HepG2 (cell line): ENCODE measurements around the gene CGB3.

Experiments used
- ATF7 ChIP-seq, 2 experiments: fragments of 450-650 bp in 1 of 2; sonication (generic) in 1 of 2; formaldehyde crosslinking in 1 of 2; IDR thresholded peaks; 2 replicates each; pipeline versions ENCODE4 v1.4.0 to v1.6.1; 2016 to 2020; ENCODE audit warnings: antibody characterized with exemption in 1 of 2, mild to moderate bottlenecking in 1 of 2, missing genetic modification reagents in 1 of 2
- ESRRA ChIP-seq: sonication (generic); formaldehyde crosslinking; IDR thresholded peaks from 2 replicates; pipeline ENCODE4 v1.5.1; 2020; ENCODE audit warnings: mild to moderate bottlenecking, low read depth, missing genetic modification reagents
- HIC2 ChIP-seq: sonication (generic); formaldehyde crosslinking; IDR thresholded peaks from 2 replicates; pipeline ENCODE4 v1.9.0; 2022; ENCODE audit warnings: low read depth, missing genetic modification reagents
- MAF1 ChIP-seq: sonication (generic); formaldehyde crosslinking; IDR thresholded peaks from 2 replicates; pipeline ENCODE4 v1.5.0; 2020; ENCODE audit warnings: missing genetic modification reagents, borderline replicate concordance
- MTA3 ChIP-seq: sonication (generic); formaldehyde crosslinking; IDR thresholded peaks from 2 replicates; pipeline ENCODE4 v1.4.0; 2020; ENCODE audit warnings: missing genetic modification reagents
- ZNF230 ChIP-seq: sonication (generic); formaldehyde crosslinking; IDR thresholded peaks from 2 replicates; pipeline ENCODE4 v1.4.0; 2020; ENCODE audit warnings: mild to moderate bottlenecking, missing genetic modification reagents

GRCh38 chr19:49059053-49059452 is 34.9 kb upstream of the CGB3 start:
- TF ChIP-seq HIC2 (CRISPR knock-in tag) (no peak), ZNF230 (CRISPR knock-in tag) (no peak), ATF7 (IDR thresholded peaks at IDR 0.05) (no peak), ATF7 (CRISPR knock-in tag; IDR thresholded peaks at IDR 0.05) (no peak), ESRRA (CRISPR knock-in tag) (no peak), MTA3 (CRISPR knock-in tag) (no peak), MAF1 (CRISPR knock-in tag) (no peak)
